Measurements from ENCODE around the gene HIGD1B.

HIGD1B gene

GRCh38 chr17:44826123-44826790 is 21.4 kb upstream of the HIGD1B start:
- no peaks in the 10 kb centered on the region for H3K27me3 ChIP-seq (ENCODE audit: control insufficient read depth in 3 of 3, insufficient read depth in 3 of 3, low read depth in 1 of 3, low read length in 3 of 3)
- H4K8ac ChIP-seq (ENCODE audit: low read depth, low read length) = no peak overlapping the region
- H2BK5ac ChIP-seq (ENCODE audit: low read length) = no peak overlapping the region
- peaks cover 3 to 10% of the 10 kb centered on the region in 2 donors for H3K4me1 ChIP-seq (ENCODE audit: control insufficient read depth in 2 of 2, insufficient read depth in 1 of 2, low read depth in 1 of 2, low read length in 2 of 2)
- no peak overlapping the region for H3K4me2 ChIP-seq (ENCODE audit: insufficient read depth, low read length, poor library complexity, severe bottlenecking)
- H2BK15ac ChIP-seq (ENCODE audit: low read length) = no peak overlapping the region
- no peak overlapping the region for H3K4ac ChIP-seq (ENCODE audit: low read length)
- H3K18ac ChIP-seq (ENCODE audit: low read length) = no peak overlapping the region
- H2AK5ac ChIP-seq (ENCODE audit: low read depth, low read length) = no peak overlapping the region
- H3K23ac ChIP-seq (ENCODE audit: low read depth, low read length, poor library complexity) = no peak overlapping the region
- peaks cover 5% of the 10 kb centered on the region for H3K79me1 ChIP-seq (ENCODE audit: low read depth, low read length)
- peaks cover 0 to 3% of the 10 kb centered on the region in 2 donors for H3K9me3 ChIP-seq (replicated peaks in 1 of 2; ENCODE audit: control insufficient read depth in 2 of 2, insufficient read depth in 1 of 2, low read depth in 1 of 2, low read length in 2 of 2)
- H2AFZ ChIP-seq (ENCODE audit: low read length) = no peak overlapping the region
- no peak for DNase-seq (ENCODE audit: low spot score)
- peaks cover 3 to 39% of the 10 kb centered on the region in 2 donors for H3K36me3 ChIP-seq (replicated peaks in 1 of 2; ENCODE audit: control insufficient read depth in 2 of 2, insufficient read depth in 2 of 2, low read length in 2 of 2)
- H4K91ac ChIP-seq (ENCODE audit: low read depth, low read length, poor library complexity) = no peak overlapping the region
- no CpG with 5 or more reads among the region's 15 CpGs for WGBS, 2 donors (ENCODE audit: extremely low coverage in 2 of 2, insufficient read length in 2 of 2, insufficient replicate concordance in 1 of 2)
- H2BK12ac ChIP-seq (ENCODE audit: low read length) = no peak overlapping the region
- no peak overlapping the region for H3K14ac ChIP-seq (ENCODE audit: low read length)
- no peak overlapping the region for H3K27ac ChIP-seq (replicated peaks; ENCODE audit: low read length)
- no peak overlapping the region for H3K9ac ChIP-seq (ENCODE audit: low read depth, low read length, poor library complexity)
- no peak overlapping the region for H3K4me3 ChIP-seq (ENCODE audit: low read length in 2 of 2)
- no peak overlapping the region for H2BK120ac ChIP-seq (ENCODE audit: low read depth, low read length)

GRCh38 chr17:44827863-44828262 is 19.8 kb upstream of the HIGD1B start:
- no peak overlapping the region for H3K4me2 ChIP-seq (ENCODE audit: insufficient read depth, low read length, poor library complexity, severe bottlenecking)
- no peak overlapping the region for H2BK15ac ChIP-seq (ENCODE audit: low read length)
- H3K4me3 ChIP-seq (ENCODE audit: low read length in 2 of 2) = peak overlapping the region in 1 of 2 donors; percentile 60
- H3K27ac ChIP-seq (replicated peaks; ENCODE audit: low read length) = no peak overlapping the region
- H3K79me1 ChIP-seq (ENCODE audit: low read depth, low read length) = peaks cover 5% of the 10 kb centered on the region
- H3K27me3 ChIP-seq (ENCODE audit: control insufficient read depth in 3 of 3, insufficient read depth in 3 of 3, low read depth in 1 of 3, low read length in 3 of 3) = no peaks in the 10 kb centered on the region
- H3K4me1 ChIP-seq (ENCODE audit: control insufficient read depth in 2 of 2, insufficient read depth in 1 of 2, low read depth in 1 of 2, low read length in 2 of 2) = peaks cover 7 to 11% of the 10 kb centered on the region in 2 donors
- no peak overlapping the region for H2BK12ac ChIP-seq (ENCODE audit: low read length)
- H2AFZ ChIP-seq (ENCODE audit: low read length) = no peak overlapping the region
- H2BK120ac ChIP-seq (ENCODE audit: low read depth, low read length) = no peak overlapping the region
- no peak overlapping the region for H3K9ac ChIP-seq (ENCODE audit: low read depth, low read length, poor library complexity)
- peaks cover 3 to 30% of the 10 kb centered on the region in 2 donors for H3K36me3 ChIP-seq (replicated peaks in 1 of 2; ENCODE audit: control insufficient read depth in 2 of 2, insufficient read depth in 2 of 2, low read length in 2 of 2)
- no peak overlapping the region for H2AK5ac ChIP-seq (ENCODE audit: low read depth, low read length)
- no peak overlapping the region for H3K4ac ChIP-seq (ENCODE audit: low read length)
- no peak overlapping the region for H2BK5ac ChIP-seq (ENCODE audit: low read length)
- no CpG with 5 or more reads among the region's 1 CpG for WGBS, 2 donors (ENCODE audit: extremely low coverage in 2 of 2, insufficient read length in 2 of 2, insufficient replicate concordance in 1 of 2)
- H3K9me3 ChIP-seq (replicated peaks in 1 of 2; ENCODE audit: control insufficient read depth in 2 of 2, insufficient read depth in 1 of 2, low read depth in 1 of 2, low read length in 2 of 2) = peaks cover 0 to 3% of the 10 kb centered on the region in 2 donors
- no peak for DNase-seq (ENCODE audit: low spot score)
- H4K8ac ChIP-seq (ENCODE audit: low read depth, low read length) = no peak overlapping the region
- no peak overlapping the region for H3K18ac ChIP-seq (ENCODE audit: low read length)
- H3K23ac ChIP-seq (ENCODE audit: low read depth, low read length, poor library complexity) = no peak overlapping the region
- no peak overlapping the region for H4K91ac ChIP-seq (ENCODE audit: low read depth, low read length, poor library complexity)
- no peak overlapping the region for H3K14ac ChIP-seq (ENCODE audit: low read length)

- no peaks in the 10 kb centered on the region for H3K27me3 ChIP-seq (ENCODE audit: control insufficient read depth in 3 of 3, insufficient read depth in 3 of 3, low read depth in 1 of 3, low read length in 3 of 3)
- H2BK5ac ChIP-seq (ENCODE audit: low read length) = peak overlapping the region; percentile 98
- peak overlapping the region; percentile 75 for H3K27ac ChIP-seq (replicated peaks; ENCODE audit: low read length)
- H3K14ac ChIP-seq (ENCODE audit: low read length) = peak overlapping the region; percentile 89
- H4K8ac ChIP-seq (ENCODE audit: low read depth, low read length) = no peak overlapping the region
- DNase-seq (ENCODE audit: low spot score) = no peak
- no peak overlapping the region for H2BK15ac ChIP-seq (ENCODE audit: low read length)
- H3K4ac ChIP-seq (ENCODE audit: low read length) = peak overlapping the region; percentile 67
- H3K79me1 ChIP-seq (ENCODE audit: low read depth, low read length) = peaks cover 3% of the 10 kb centered on the region
- no peak overlapping the region for H4K91ac ChIP-seq (ENCODE audit: low read depth, low read length, poor library complexity)
- H2BK120ac ChIP-seq (ENCODE audit: low read depth, low read length) = peak overlapping the region; percentile 94
- H3K4me1 ChIP-seq (ENCODE audit: control insufficient read depth in 2 of 2, insufficient read depth in 1 of 2, low read depth in 1 of 2, low read length in 2 of 2) = peaks cover 7 to 13% of the 10 kb centered on the region in 2 donors
- H2BK12ac ChIP-seq (ENCODE audit: low read length) = no peak overlapping the region
- H3K18ac ChIP-seq (ENCODE audit: low read length) = peak overlapping the region; percentile 99
- H3K36me3 ChIP-seq (replicated peaks in 1 of 2; ENCODE audit: control insufficient read depth in 2 of 2, insufficient read depth in 2 of 2, low read length in 2 of 2) = peaks cover 3 to 22% of the 10 kb centered on the region in 2 donors
- peak overlapping the region; percentile 60 to 88 for H3K4me3 ChIP-seq (ENCODE audit: low read length in 2 of 2)
- H3K4me2 ChIP-seq (ENCODE audit: insufficient read depth, low read length, poor library complexity, severe bottlenecking) = peak overlapping the region; percentile 51
- peak overlapping the region; percentile 90 for H2AK5ac ChIP-seq (ENCODE audit: low read depth, low read length)
- H3K9ac ChIP-seq (ENCODE audit: low read depth, low read length, poor library complexity) = peak overlapping the region; percentile 99
- peak overlapping the region; percentile 80 for H3K23ac ChIP-seq (ENCODE audit: low read depth, low read length, poor library complexity)
- peaks cover 0 to 3% of the 10 kb centered on the region in 2 donors for H3K9me3 ChIP-seq (replicated peaks in 1 of 2; ENCODE audit: control insufficient read depth in 2 of 2, insufficient read depth in 1 of 2, low read depth in 1 of 2, low read length in 2 of 2)
- WGBS, 2 donors (ENCODE audit: extremely low coverage in 2 of 2, insufficient read length in 2 of 2, insufficient replicate concordance in 1 of 2) = no CpG with 5 or more reads among the region's 21 CpGs
- H2AFZ ChIP-seq (ENCODE audit: low read length) = peak overlapping the region; percentile 97
Observed at GRCh38 chr17:44828919-44829522, 18.7 kb upstream of the HIGD1B start.
